ENCODE results near the gene ARHGAP23. TPM values are rescaled to one million over a fixed set of nuclear protein-coding genes. Genes with fewer than 3 reads are reported as not detected.

Gene ARHGAP23
- total and polyA plus RNA-seq, 2 donors (not counting 3 experiments of a cell fraction or from before 2014, with no cell fraction given): 25.4 to 190 TPM

GRCh38 chr17:38452719-38453118 is 24.5 kb downstream of the ARHGAP23 start:
- Histone ChIP-seq H3K36me3 (ENCODE audit: control insufficient read depth in 2 of 2, extremely low read depth in 1 of 2, insufficient read depth in 2 of 2, low read length in 2 of 2) (peaks cover 0 to 5% of the 10 kb centered on the region in 2 experiments), H3K9me3 (replicated peaks; ENCODE audit: control insufficient read depth, insufficient read depth, low read length) (no peaks in the 10 kb centered on the region), H2AFZ (ENCODE audit: low read depth, low read length) (no peak overlapping the region), H3K4me2 (ENCODE audit: insufficient read depth, low read length) (peak overlapping the region; percentile 27), H3K9me1 (replicated peaks; ENCODE audit: control insufficient read depth, extremely low read depth, insufficient read depth, low read length) (no peaks in the 10 kb centered on the region), H3K27me3 (ENCODE audit: control insufficient read depth in 2 of 2, insufficient read depth in 2 of 2, low read length in 2 of 2) (no peaks in the 10 kb centered on the region), H3K79me2 (ENCODE audit: control insufficient read depth, insufficient read depth, low read length) (peaks cover 79% of the 10 kb centered on the region), H4K20me1 (replicated peaks; ENCODE audit: control insufficient read depth, extremely low read depth, insufficient read depth, low read length) (no peaks in the 10 kb centered on the region), H3K4me3 (replicated peaks in 1 of 3; ENCODE audit: insufficient read depth in 1 of 3, low read depth in 1 of 3, low read length in 3 of 3) (no peak overlapping the region), H3K4me1 (ENCODE audit: control insufficient read depth, extremely low read depth, insufficient read depth, low read length) (peaks cover 71% of the 10 kb centered on the region), H3K27ac (ENCODE audit: insufficient read depth, low read depth, low read length) (peak overlapping the region; percentile 94), H3K9ac (replicated peaks; ENCODE audit: extremely low read depth, insufficient read depth, low read length) (peak overlapping the region; percentile 37)
- no peak for FAIRE-seq
- DNase-seq (ENCODE audit: low read depth, low spot score): peak; percentile 45
- no TSS peak for BruUV-seq (replicated peaks)
- CTCF ChIA-PET: interaction anchor here (1.6 to 3.0 kb wide), 6 partner anchors 10 to 104 kb away, joined by 5 to 20 read pairs (median 13); partner anchors contain the start of gene ARHGAP23
- TF ChIP-seq MYC (IDR thresholded peaks at IDR 0.05; ENCODE audit: low read depth, low read length) (no peak), MAX (IDR thresholded peaks at IDR 0.05; ENCODE audit: insufficient read depth, insufficient read length) (no peak), JUN (IDR thresholded peaks at IDR 0.05; ENCODE audit: borderline replicate concordance, insufficient read depth, insufficient read length, low read depth) (no peak), EZH2 (IDR thresholded peaks at IDR 0.05; ENCODE audit: borderline replicate concordance, low read depth, low read length, severe bottlenecking) (no peak), FOS (IDR thresholded peaks at IDR 0.05; ENCODE audit: borderline replicate concordance, insufficient read depth, low read length) (no peak), CTCF (IDR thresholded peaks at IDR 0.05; ENCODE audit: extremely low read depth in 1 of 2, insufficient read depth in 1 of 2, low read depth in 1 of 2, low read length in 2 of 2) (no peak), POLR2A (IDR thresholded peaks at IDR 0.05; ENCODE audit: low read depth, low read length) (no peak), GATA2 (IDR thresholded peaks at IDR 0.05; ENCODE audit: insufficient read depth, insufficient read length, low read depth, low read length) (no peak), POLR2AphosphoS5 (IDR thresholded peaks at IDR 0.05; ENCODE audit: insufficient read depth, low read depth, low read length) (no peak)
- intact Hi-C loops (cut with micrococcal nuclease) (loop anchor here (1.0 kb wide), 1 partner anchor 12 kb away; no protein-coding TSS in a partner anchor), dilution Hi-C loops (cut with MboI; ENCODE audit: extremely low pct_ligation_motif_present, low sequenced_read_pairs) (no loop called here)
- POLR2A ChIA-PET: interaction anchor here (1.9 kb wide), 1 partner anchor 12 kb away, joined by 11 read pairs; no protein-coding TSS in a partner anchor
